Measurements from ENCODE around the gene ALG3. TPM values are rescaled to one million over a fixed set of nuclear protein-coding genes. Genes with fewer than 3 reads are reported as not detected.

Gene ALG3
- 19.1 and 24.6 TPM in 2 replicates for total RNA-seq

DNA sequence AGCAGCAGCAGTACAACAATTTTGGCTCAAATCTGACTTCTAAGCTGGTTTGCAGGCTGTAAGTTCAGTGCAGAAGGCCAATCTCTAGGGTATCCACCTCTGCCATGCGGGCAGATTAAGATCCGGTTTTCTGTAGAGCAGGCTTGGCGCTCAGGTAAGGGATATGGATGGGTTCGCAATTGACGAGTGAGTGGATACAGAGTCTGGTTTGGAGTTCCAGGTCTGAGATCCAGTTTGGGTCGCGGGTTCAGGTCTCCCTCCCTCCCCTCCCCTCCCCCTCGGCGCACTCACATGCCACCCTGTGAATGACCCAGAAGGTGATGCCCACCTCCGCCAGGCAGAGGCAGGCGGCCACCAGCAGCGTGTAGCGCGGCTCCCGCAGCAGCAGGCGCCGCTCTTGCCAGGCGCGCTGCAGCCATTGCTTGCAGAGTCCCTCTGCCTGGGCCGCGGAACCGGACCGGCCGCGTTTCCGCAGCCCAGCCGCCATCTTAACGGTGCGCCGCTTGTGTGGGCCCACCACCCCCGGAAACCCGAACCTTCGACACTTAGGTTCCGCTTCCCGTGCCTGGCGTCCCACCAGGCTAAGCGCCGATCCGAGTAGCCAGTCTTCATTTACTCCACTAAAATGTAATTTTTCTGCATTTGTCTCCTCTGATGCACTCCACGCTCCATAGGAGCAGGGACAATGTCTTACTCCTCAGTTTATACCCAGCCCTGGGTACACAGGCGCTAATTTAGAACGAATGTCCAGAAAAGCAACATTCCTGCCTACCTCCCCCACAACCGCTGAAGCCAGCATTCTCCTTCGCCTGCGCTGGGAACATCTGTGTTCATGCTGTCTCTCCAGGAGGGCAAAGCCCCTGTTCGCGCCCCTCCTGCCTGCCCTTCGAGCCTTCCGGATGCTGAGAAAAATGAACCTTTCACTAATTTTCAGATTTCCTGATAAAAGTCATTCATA, at the start of gene ALG3:
Gene ALG3 (minus strand): TSS at position 509 of the 958 bp plus-strand sequence. CDS start 22 bp downstream, at position 487.

GRCh38 chr3:184275961-184276910, 27.5 kb upstream of the ALG3 start, which contains the start of gene ECE2:
Gene ECE2, plus strand, starts transcription at chr3:184276022. Its CDS starts 132 bp downstream, at chr3:184276154.

GRCh38 chr3:184261270-184261853, 12.6 kb upstream of the ALG3 start, which contains the start of gene CAMK2N2:
Gene CAMK2N2, minus strand, starts transcription at chr3:184261553. Its CDS starts 268 bp downstream, at chr3:184261285.

DNA sequence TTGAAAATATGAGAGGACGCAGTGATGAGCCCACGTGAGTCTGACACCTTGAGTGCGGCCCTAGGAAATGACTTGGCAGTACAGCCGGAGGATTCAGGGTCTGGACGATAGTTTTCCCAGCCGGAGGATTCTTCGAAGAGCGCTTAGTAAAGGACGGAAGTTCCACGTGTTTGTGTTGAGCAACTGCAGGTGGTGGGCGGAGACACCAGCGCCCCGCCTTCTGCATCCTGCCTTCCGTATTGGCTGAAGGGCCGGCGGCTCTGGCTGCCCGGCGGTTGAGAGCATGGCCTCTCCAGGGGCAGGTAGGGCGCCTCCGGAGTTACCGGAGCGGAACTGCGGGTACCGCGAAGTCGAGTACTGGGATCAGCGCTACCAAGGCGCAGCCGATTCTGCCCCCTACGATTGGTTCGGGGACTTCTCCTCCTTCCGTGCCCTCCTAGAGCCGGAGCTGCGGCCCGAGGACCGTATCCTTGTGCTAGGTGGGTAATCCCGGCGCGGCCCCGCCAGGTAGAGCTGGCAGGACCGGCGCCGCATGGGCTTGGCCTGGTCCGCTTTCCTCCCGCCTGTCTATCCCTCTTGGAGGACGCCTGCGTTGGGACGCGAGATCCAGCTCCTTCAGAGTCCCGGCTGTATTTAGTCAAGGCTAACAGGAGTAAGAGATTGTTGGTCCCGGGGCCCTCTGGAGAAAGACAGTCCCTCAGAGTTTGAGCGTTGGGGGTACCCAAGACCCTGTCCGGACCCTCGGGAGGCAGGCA, 827 bp upstream of the ALG3 start, which contains the start of gene EEF1AKMT4:
Gene EEF1AKMT4 (plus strand): TSS at position 261 of the 755 bp plus-strand sequence. CDS start 23 bp downstream, at position 284.

GRCh38 chr3:184229394-184230080, 19.2 kb downstream of the ALG3 start, which contains the start of gene VWA5B2:
Gene VWA5B2, plus strand, starts transcription at chr3:184229585. Its CDS starts 944 bp downstream, at chr3:184230529.

Other genes with a start within 250 kb of the ALG3 start
- 16.4 and 20.7 TPM in 2 replicates for gene ABCC5, start 231.1 kb downstream of the ALG3 start, total RNA-seq
- not detected in 2 replicates for gene HTR3D, start 217.2 kb downstream of the ALG3 start, total RNA-seq
- not detected in 2 replicates for gene HTR3C, start 195.9 kb downstream of the ALG3 start, total RNA-seq
- not detected in 2 replicates for gene HTR3E, start 151.9 kb downstream of the ALG3 start, total RNA-seq
- 39.6 and 41.7 TPM in 2 replicates for gene EIF2B5, start 113.6 kb downstream of the ALG3 start, total RNA-seq
- gene DVL3, start 93.6 kb downstream of the ALG3 start, total RNA-seq: 26.0 and 31.9 TPM in 2 replicates
- 476 and 505 TPM in 2 replicates for gene AP2M1, start 74.1 kb downstream of the ALG3 start, total RNA-seq
- 46.4 and 47.9 TPM in 2 replicates for gene ABCF3, start 62.8 kb downstream of the ALG3 start, total RNA-seq
- gene VWA5B2, start 19.4 kb downstream of the ALG3 start, total RNA-seq: under 0.01 TPM in 1 of 2 replicates, not detected in the other
- gene EEF1AKMT4, start 710 bp upstream of the ALG3 start, total RNA-seq: 3.6 and 4.9 TPM in 2 replicates
- 0.19 TPM in 1 of 2 replicates, not detected in the other for gene CAMK2N2, start 12.6 kb upstream of the ALG3 start, total RNA-seq
- gene ECE2, start 27.1 kb upstream of the ALG3 start, total RNA-seq: not detected in 2 replicates
- 666 and 747 TPM in 2 replicates for gene PSMD2, start 50.3 kb upstream of the ALG3 start, total RNA-seq
- 359 and 457 TPM in 2 replicates for gene EIF4G1, start 65.6 kb upstream of the ALG3 start, total RNA-seq
- gene FAM131A, start 88.6 kb upstream of the ALG3 start, total RNA-seq: 21.1 and 42.1 TPM in 2 replicates
- 1.6 and 2.8 TPM in 2 replicates for gene CLCN2, start 112.6 kb upstream of the ALG3 start, total RNA-seq
- 102 TPM in 2 replicates for gene POLR2H, start 112.7 kb upstream of the ALG3 start, total RNA-seq
- not detected in 2 replicates for gene THPO, start 129.2 kb upstream of the ALG3 start, total RNA-seq
- 0.09 and 0.28 TPM in 2 replicates for gene CHRD, start 131.1 kb upstream of the ALG3 start, total RNA-seq